GM12865 (cell line): Measurements from ENCODE around the gene ARHGAP9.

ENCODE experiments used
- DNase-seq: peaks from one replicate; pipeline ENCODE4 v3.0.0; 2010; ENCODE audit warnings: low read depth
- H3K4me3 ChIP-seq: 2 replicates; pipeline ENCODE4 v1.5.1; 2011; ENCODE audit warnings: mild to moderate bottlenecking, low read depth, low read length, control low read depth
- CTCF ChIP-seq: IDR thresholded peaks from 2 replicates; pipeline ENCODE4 v1.5.1; 2011; ENCODE audit warnings: low read length, control low read depth, low read depth, inconsistent platforms; ENCODE audit not compliant: insufficient read depth; ENCODE audit errors: missing control alignments

The ARHGAP9 gene

GRCh38 chr12:57474430-57474829 lies 5.2 kb downstream of the ARHGAP9 start:
- TF ChIP-seq CTCF: no peak
- H3K4me3 ChIP-seq: no peak overlapping the region
- DNase-seq: no peak

GRCh38 chr12:57473886-57474285 lies 5.8 kb downstream of the ARHGAP9 start:
- no peak for DNase-seq
- no peak overlapping the region for H3K4me3 ChIP-seq
- no peak for TF ChIP-seq CTCF

- no peak for DNase-seq
- no peak for TF ChIP-seq CTCF
- H3K4me3 ChIP-seq: no peak overlapping the region
Observed at GRCh38 chr12:57473392-57473791, 6.3 kb downstream of the ARHGAP9 start.

- no peak overlapping the region for H3K4me3 ChIP-seq
- no peak for TF ChIP-seq CTCF
- DNase-seq: no peak
Observed at GRCh38 chr12:57472391-57472790, 7.3 kb downstream of the ARHGAP9 start.

GRCh38 chr12:57471661-57472060 lies 8.0 kb downstream of the ARHGAP9 start:
- no peak for TF ChIP-seq CTCF
- no peak for DNase-seq
- H3K4me3 ChIP-seq: no peak overlapping the region

- TF ChIP-seq CTCF: no peak
- no peak overlapping the region for H3K4me3 ChIP-seq
- no peak for DNase-seq
Observed at GRCh38 chr12:57470970-57471656, 8.6 kb downstream of the ARHGAP9 start.

GRCh38 chr12:57470286-57470969 lies 9.2 kb downstream of the ARHGAP9 start:
- DNase-seq: no peak
- H3K4me3 ChIP-seq: no peak overlapping the region
- no peak for TF ChIP-seq CTCF
